GM19099 (cell line): ENCODE measurements around the gene SFSWAP.

Experiments used
- POLR2A ChIP-seq: IDR thresholded peaks from 3 replicates; pipeline ENCODE4 v1.6.1; 2011; ENCODE audit warnings: low read depth; ENCODE audit not compliant: insufficient read length; ENCODE audit errors: extremely low read depth

SFSWAP gene

DNA sequence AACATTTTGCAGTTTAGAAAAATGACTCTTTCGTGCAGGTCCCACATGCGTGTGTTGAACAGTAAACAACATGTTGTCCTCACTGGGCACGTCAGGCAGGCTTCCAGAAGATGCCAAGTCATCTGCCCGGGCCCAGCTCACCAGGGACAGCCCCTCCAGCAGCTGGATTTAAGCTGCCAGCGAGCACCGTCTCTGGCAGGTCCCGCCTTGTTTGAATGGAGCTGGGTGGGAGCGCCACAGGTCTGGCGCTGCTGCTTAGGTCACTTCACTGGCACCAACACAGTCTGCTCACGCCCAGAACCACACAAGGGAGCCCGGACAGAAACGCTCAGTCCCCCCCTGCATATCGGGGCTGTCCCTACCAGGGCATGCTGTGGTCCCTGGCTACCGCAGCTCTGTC, 84.2 kb downstream of the SFSWAP start:
- TF ChIP-seq POLR2A = no peak

DNA sequence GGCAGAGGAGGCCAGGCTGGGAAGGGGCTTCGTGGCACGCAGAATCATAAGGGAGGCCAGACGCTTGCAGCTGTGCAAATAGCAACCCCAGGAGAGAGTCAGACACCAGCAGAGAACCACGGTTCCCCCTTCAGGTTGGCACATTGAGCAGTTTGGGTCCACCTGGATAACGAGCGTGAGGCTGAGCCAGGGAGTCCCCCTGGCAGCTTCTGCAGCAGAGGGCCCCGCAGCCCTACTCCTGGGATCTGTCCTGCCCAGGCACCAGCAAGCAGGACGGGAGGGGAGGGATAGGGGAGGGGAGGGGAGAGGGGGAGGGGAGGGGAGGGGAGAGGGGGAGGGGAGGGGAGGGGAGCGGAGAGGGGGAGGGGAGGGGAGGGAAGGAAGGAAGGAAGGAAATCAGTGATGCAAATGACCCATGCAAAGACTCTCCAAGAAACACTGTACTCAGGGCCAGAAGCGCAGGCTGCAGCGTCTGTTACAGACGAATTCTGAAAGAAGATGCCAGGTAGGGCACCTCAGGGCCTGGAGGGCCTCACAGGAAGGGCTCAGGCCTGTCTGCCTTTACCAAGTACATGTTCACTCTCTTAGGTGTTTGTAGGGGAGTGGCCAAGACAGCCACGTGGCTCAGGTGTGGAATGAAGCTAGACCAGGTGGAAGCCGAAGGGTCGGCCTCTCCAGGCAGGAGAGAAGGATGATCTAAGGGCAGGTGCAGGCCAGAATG, 85.0 kb downstream of the SFSWAP start:
- no peak for TF ChIP-seq POLR2A

DNA sequence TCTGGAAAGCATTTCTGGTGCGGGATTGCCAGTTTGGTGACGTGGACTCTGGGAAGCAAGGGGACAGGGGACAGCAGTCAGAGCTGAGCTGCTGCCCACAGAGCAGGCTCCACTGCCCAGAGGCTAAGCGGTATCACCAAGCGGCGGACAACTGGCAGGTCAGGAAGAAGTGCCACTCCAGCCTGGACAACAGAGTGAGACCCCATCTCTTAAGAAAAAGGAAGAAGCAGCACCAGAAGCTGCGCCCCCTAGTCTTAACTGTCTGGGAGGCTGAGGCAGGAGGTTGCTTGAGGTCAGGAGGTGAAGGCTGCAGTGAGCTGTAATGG, 85.5 kb downstream of the SFSWAP start:
- TF ChIP-seq POLR2A = no peak

DNA sequence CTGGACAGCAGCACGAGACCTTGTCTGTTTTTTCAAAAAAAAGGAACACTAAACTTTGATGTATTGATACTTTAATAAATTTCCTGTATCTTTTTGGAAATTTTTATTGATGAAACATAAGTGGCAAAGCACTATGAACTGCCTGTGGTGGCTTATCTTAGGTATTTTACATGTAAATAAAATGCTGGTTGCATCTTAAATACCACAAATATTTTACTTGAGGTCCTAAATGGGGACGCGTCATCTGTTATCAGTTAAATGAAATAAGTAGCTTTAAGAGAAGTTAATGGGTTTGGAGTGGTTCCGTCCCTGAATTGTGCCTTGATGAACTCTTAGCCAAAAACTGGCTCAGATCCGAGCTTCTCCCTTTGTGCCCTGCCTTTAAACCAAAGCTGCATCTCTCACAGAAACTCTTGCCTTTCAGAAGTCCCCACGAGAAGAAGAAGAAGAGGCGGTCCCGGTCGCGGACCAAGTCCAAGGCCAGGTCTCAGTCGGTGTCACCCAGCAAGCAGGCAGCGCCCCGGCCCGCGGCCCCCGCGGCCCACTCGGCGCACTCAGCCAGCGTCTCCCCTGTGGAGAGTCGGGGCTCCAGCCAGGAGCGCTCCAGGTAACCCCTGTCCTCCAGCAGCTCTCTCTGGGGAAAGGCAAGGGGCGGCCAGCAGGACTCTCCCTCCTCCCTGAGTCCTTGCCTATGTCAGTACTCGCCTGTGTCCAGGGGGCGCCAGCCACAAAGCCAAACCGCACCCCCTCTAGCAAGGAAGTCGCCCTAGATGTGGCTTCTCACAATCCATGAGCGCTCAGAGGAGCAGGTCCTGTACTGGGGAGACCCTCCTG, 86.1 kb downstream of the SFSWAP start:
- TF ChIP-seq POLR2A = no peak

DNA sequence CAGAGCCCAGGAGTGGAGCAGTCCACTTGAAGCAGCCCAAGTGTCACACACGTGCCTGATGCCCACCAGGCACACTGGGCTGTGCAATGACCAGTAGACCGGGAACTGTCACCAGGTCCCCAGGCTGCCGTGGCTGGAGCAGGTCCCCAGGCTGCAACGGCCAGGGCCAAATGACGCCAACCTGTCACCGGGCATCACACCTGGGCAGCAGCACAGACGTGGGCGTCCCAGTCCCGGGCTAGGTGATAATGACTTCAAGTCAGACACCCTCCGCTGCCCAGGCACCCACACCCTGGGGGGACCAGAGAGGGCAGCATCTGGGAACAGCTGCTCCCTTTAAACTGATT, 86.7 kb downstream of the SFSWAP start:
- no peak for TF ChIP-seq POLR2A

DNA sequence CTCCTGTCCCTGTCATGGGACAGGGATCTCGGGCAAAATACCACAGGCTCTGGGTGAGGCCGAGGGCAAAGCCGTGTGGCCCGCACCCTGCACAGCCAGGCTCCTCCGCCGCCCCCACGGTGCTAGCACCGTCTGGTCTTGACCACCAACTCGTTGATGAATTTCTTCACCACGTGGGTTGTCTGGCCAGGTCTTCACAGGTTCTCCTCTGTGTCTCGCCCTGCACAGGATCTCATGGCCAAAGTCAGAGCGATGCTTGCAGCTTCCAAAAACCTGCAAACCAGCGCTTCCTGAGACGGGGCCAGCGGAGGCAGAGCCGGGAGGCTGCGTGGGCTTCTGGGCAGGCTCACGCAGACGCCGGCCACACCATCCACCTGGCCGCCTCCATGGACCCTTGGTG, 88.3 kb downstream of the SFSWAP start:
- no peak for TF ChIP-seq POLR2A

DNA sequence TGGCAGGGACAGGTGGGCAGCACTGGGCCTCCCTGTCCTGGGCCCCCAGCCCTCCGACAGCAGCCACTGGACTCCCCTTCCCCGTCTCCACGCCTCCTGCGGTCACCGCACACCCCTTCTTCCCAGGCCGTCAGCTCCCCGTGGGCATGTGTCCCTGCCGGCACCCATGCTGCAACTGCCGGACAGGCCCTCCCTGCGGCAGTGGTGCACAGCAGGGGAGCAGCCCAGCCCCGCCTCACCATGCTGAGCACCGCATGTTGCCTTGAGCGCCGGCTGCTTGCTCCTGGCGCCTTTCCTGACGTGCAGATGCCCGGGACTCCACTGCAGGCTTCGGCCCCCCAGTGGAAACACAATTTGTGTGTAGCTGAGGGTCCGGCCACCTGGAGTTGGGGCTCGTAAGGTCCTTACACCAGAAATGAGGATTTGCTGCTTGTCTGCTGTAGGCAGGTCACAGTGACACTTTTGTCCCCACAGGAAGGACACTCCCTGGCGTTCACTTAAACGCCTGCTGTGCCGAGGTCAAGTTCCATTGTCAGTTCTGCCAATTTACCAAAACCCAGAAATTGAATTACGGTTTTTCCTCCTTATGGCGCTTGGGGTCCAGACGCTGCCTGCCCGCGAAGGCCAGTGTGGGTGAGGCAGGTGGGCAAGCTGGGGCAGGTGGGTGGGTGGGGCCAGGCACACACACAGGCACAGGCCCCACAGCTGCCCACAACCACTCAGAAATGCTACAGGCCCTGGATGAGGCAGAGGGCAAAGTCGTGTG, 89.1 kb downstream of the SFSWAP start:
- no peak for TF ChIP-seq POLR2A

DNA sequence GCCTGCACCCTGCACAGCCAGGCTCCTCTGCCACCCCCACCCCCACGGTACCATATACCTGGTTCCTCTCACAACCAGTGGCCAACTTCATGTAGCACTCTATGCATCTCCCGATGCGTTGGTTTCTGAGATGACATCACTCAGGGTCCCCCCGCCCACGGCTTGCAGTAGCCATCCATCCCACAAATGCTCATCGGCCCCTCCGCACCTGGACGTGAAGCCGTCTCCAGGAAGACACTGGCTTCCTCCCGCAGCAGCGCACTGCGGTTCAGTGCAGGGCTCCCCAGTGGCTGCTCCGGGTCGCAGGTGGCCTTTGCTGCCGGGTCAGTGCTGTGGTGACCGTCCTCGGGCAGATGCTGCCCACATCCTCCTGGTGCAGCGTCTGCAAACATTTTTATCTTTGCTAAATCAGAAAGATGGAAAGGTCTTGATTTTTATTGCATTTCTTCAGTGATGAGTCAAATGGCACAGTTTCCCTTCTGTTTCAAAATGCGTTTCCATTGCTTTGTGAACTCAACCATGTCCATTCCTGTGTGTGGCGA, 89.8 kb downstream of the SFSWAP start:
- TF ChIP-seq POLR2A = no peak

DNA sequence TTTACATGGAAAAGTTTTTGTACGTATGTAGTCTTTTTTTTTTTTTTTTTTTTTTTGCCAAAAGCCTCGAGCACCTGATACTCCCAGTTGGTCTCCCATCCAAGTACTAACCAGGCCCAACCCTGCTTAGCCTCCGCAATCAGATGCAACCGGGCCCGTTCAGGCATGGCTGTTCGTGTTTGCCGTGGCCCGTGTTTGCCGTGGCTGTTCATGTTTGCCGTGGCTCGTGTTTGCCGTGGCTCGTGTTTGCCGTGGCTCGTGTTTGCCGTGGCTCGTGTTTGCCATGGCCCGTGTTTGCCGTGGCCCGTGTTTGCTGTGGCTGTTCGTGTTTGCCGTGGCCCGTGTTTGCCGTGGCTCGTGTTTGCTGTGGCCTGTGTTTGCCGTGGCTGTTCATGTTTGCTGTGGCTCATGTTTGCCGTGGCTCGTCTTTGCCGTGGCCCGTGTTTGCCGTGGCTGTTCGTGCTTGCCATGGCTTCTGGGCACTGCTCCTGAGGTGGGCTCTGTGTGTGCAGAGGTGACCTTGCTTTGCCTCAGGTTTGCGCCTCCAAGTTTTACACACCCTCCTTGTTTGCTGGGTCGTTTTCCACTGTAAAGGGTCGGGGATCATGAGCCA, 90.5 kb downstream of the SFSWAP start:
- TF ChIP-seq POLR2A = no peak

DNA sequence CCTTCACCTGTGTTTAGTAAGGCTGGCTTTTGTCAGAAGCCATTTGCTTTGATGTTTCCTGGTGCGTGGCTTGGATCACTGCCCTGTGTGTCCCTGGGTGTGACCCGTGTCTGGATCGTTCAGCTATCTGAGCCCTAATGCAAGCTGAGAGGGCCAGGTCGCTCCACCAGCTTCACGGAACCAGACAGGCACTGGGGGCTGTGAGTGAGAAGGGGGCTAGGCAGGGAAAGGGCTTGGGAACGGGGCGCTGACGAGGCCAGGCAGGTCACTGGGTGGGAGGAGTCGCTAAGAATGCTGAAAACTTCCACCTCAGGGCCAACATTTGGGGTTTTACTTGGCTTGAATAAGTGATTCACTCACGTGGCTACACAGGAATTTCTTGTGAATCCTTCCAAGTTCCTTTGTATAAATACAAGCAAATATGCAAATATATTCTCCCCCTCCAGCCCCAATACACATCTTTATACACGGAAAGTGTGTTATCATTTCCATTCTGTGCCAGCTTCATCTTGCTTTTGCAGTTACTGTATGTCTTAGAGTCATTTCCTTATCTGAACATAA, 93.2 kb downstream of the SFSWAP start:
- TF ChIP-seq POLR2A = no peak

DNA sequence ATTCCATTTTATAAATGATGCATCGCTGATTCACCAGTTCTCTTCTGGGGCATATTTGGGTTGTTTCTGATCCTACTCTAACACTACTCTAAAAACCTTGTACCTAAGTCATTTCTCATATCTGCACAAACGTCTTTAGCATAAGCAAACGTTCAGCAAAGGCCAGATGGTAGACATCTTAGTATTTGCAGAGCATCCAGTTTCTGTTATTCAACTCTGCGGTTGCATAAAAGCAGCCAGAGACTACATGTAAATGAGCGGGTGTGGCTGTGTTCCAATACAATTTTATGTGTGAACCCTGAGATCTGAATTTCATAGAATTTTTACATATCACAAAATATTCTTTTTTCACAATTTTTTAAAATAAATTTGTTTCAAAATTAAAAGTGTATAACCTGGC, 94.5 kb downstream of the SFSWAP start:
- no peak for TF ChIP-seq POLR2A

DNA sequence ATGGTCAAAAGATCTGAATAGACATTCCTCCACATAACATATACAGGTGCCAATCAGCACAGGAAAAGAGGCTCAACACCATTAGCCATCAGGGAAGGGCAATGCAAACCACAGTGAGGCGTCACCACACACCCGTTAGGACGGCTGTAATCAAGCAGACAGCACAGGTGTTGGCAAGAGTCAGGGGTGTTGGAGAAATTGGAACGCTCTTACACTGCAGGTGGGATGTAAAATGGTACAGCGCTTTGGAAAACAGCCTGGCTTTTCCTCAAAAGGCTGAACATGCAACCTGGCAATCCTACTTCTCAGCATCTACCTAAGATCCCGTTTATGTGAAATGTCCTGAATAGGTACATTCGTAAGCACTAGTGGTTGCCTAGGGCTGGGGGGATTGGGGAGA, 95.8 kb downstream of the SFSWAP start:
- TF ChIP-seq POLR2A = no peak

DNA sequence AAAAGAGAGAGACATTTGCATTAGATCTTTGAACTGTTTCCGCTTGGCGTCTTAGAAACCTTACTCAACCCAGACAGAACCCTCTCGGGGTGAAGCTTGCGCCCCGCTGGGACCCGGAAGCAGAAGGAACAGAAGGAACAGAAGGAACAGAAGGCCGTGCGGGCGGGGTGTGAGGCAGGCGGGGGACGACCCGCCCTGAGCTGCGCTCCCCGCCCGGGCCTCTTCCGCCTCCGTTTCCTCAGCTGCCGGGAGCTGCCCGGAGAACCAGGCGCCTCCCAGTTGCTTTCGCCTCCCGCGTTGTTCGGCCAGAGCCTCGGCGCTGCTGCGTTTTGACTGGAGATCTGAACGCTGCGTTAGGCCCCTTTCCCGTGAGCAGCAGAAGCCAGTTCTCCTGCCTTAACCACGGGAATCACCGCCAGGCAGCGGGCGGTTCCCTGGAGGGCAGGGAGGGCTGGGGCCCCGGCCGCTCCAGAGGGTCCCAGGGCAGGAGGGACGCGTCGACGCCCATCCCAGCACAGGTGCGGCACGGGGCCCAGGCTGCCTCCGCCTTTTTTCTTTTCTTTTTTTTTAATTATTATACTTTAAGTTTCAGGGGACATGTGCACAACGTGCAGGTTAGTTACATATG, 98.0 kb downstream of the SFSWAP start:
- no peak for TF ChIP-seq POLR2A

DNA sequence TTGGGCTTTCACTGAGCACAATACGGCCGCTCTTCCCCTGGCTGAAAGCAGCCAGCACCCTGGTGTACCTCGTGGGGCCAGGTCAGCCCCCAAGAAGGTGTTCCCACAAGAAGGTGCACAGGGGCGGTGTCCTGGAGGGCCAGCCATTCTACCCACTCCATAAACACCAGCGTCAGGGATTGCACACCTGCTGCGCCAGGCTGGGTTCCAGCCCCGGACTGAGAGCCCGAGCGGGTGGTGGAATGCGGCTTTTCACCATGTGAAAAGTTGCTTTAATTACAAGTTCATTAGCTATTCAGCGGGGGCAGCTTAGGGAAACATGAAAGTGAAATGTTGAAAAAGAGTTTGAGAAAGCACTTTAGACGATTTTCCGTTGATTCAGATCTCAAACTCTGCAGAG, 99.8 kb downstream of the SFSWAP start:
- no peak for TF ChIP-seq POLR2A
